Right lobe of liver (tissue), 4 donors: Measurements from ENCODE around the gene MOGAT2.

Experiments used
- POLR2A ChIP-seq: fragments of 450-650 bp; IDR thresholded peaks from one replicate; pipeline ENCODE4 v1.6.1; 2017; ENCODE audit warnings: antibody characterized with exemption, mild to moderate bottlenecking
- TF ChIP-seq, protein P1 (sequence below), 4 donors: fragments of 200-600 bp in 3 of 4; fragments of 450-650 bp in 1 of 4; IDR thresholded peaks; one replicate each; pipeline versions ENCODE4 v1.5.1 to v1.8.0; 2016 to 2022; ENCODE audit warnings: antibody characterized with exemption in 4 of 4, mild to moderate bottlenecking in 2 of 4
- donor health status: DM: no; HTN: no; CAD: no.
- donor health status: DM: no; HTN: no; CAD: no.
- donor health status: DM: no; HTN: yes; CAD: no.

DNA sequence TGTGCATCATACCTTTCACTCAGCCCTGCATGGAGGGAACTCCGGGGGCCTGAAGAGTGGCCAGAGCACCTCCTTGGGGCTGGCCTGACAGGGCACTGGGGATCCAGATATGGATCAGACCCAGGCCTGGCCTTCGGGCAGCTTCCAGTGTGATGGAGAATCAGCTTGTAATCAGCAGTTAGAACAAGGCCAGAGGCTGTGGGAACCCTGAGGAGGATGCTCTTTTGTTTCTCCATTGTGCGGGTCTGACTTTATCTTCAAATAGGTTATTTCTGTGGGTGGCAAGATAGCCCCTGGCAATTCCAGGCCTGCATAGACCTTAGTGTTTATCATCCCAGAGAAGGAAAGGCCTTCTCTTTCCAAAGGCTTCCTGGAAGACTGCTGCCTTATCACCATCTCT is 63.2 kb downstream of the MOGAT2 start:
- TF ChIP-seq, protein P1, sequence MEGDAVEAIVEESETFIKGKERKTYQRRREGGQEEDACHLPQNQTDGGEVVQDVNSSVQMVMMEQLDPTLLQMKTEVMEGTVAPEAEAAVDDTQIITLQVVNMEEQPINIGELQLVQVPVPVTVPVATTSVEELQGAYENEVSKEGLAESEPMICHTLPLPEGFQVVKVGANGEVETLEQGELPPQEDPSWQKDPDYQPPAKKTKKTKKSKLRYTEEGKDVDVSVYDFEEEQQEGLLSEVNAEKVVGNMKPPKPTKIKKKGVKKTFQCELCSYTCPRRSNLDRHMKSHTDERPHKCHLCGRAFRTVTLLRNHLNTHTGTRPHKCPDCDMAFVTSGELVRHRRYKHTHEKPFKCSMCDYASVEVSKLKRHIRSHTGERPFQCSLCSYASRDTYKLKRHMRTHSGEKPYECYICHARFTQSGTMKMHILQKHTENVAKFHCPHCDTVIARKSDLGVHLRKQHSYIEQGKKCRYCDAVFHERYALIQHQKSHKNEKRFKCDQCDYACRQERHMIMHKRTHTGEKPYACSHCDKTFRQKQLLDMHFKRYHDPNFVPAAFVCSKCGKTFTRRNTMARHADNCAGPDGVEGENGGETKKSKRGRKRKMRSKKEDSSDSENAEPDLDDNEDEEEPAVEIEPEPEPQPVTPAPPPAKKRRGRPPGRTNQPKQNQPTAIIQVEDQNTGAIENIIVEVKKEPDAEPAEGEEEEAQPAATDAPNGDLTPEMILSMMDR (IDR thresholded peaks at IDR 0.05) = no peak
- no peak for TF ChIP-seq POLR2A
